HG02973 (cell line): Measurements from ENCODE around the gene E2F6.
"Not testable (repeated sequence)": the region's sequence is repeated elsewhere in the genome, so short reads cannot be mapped to it uniquely, and the experiment has no call there.

Source experiments
- ATAC-seq: cut with Tn5 transposase; IDR thresholded peaks from one replicate; pipeline ENCODE4 v1.9.1; 2021; ENCODE audit warnings: moderate library complexity; ENCODE audit not compliant: unreplicated experiment

E2F6 gene

GRCh38 chr2:11416186-11416585 is 49.8 kb downstream of the E2F6 start:
- no peak for ATAC-seq

DNA sequence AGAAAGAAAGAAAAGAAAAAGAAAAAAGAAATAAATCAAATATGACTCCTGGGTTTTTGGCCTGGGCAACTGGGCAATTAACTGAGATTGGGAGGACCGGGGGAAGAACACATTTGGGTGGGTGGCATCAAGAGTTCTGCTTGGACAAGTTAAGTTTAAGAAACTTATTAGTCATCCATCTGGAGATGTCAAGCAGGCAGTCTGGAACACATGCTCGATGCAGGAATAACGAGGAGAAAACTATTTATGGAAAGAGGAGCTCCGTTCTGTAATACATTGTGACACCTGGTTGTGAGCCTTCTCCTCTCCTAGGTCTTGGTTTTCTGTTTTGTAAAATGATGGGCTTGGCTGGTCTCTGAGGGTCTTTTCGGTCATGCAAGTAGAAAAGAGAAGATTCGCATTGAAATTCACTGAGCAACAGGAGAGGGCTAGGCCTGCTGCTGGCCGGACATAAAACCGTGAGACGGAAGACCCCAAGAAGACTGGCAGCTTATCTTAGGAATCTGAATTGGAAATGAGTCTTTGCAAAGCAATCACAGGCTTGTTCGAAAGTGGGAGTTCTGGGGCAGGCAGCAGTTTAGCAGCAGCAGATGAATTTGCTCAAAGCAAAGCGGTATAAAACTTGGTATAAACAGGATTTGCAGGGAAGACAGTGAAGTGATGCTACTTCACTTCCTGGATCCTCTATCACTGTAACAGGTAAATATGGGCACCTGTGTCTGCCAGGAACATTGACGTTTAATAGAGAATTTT is 51.4 kb downstream of the E2F6 start:
- ATAC-seq = no peak

- ATAC-seq = no peak
Measured at GRCh38 chr2:11412449-11412810, 53.5 kb downstream of the E2F6 start.

DNA sequence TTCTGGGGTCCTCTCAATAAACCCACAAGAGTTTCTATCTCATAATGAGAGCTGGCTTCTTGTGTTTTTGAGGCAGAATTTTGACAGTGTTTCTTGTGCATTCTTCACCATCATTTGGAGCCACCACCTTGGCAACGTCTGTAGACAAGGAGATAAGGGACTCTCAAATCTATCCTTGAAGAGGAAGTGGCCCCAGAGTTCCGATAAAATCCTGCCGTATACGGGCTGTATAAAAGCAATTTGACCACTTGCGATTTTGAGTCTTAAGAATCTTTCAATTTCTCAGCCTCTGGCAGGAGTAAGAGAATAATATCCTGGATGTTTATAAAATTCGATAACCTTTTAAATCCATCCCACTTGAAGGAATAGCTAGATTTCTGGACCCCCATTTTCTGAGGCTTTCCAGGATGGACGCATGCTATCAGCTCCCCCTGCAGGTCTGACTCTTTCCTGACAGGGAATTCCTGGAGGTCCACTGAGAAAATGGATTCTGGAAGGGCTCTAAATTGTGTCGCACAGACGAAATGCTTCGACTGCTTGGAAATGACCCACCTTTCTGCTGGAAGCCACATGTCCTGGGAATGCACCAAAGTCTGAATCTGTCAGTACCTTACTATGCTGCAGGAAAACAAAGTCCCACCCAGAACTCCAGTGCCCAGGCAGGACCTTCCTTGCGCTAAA is 54.1 kb downstream of the E2F6 start:
- ATAC-seq = no peak

GRCh38 chr2:11411244-11411643 is 54.7 kb downstream of the E2F6 start:
- no peak for ATAC-seq

DNA sequence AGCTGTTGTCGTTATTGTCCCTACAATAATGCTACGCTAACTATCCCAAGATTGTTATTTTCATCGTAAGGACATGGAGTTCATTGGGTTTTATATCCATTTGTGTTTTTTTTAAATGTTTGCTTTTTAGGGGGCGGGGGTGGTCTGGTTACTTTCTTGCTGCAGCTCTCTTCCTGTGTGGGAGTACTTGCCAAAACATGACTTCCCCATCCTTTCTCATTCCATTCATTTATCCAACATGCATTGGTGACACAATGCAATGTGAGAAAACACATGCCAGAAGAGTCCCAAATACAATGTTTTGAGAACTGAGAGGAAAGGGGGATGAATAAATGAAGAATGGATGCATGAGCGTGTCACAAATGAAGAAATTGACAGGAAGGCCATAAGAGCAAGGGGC is 55.9 kb downstream of the E2F6 start:
- no peak for ATAC-seq

DNA sequence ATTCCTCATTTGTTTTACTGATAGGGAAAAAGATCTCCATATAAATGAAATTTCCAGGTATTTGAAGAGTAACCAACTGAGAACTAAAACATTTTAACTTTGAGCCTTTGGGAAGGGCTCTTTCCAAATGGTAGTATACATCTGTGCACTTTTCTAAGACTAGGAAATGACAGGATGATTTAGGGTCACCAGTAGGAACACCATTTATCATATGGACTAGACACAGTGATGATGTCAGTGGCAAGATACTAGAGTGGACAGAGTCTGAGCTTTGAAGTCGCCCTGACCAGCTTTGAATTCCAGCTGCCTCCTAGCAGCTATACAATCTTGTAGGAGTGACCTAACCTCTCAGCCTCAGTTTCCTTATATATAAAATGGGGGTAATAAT is 56.4 kb downstream of the E2F6 start:
- ATAC-seq = no peak

DNA sequence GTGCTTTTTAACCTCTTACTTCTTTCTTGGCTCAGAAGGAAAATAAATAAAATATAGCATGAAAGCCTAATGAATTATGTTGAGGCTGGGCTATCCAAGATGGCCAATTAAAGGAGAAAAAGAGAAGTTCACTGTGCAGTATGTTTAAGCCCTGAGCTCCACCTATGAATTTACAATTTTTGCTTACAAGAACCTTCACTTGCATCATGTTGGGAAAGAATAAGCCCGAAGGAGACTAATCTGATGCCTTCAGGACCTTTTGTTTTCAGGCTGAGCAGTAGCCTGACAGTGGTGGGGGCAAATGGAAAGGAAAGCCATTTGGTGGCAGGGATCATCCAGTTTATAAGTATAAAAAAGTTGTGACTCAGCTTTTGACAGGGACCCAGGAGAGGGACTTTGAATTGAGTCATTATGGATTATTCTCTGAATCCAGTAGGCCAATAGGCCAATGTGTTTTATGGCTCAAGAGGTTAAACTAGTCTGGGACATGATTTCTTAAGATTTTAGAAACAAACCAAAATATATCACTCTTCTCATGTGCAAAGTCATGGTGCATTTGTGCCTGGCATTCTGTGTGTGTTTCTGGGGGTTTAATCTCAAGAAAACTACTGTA is 56.9 kb downstream of the E2F6 start:
- no peak for ATAC-seq

- ATAC-seq = no peak
Measured at GRCh38 chr2:11407413-11407812, 58.5 kb downstream of the E2F6 start.

DNA sequence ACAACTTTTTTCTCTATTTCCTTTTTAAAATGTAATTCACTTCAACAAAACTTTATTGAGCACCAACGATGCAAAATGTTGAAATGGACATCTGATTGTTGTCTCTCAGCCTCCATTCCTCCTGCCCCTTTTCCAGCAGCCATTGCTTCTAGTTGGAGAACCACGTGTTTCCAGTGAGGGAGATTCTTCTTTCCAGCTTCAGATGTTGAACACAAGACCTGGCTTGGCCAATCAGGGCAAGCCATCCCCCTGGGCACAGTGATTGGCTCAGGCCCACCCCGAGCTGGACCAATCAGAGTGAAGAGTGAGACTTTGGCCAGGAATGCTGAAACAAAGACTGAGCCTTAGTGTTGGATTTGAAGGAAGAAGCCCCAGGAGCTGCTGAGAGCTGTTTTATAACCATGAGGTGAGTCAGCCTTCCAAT is 59.0 kb downstream of the E2F6 start:
- ATAC-seq = no peak

DNA sequence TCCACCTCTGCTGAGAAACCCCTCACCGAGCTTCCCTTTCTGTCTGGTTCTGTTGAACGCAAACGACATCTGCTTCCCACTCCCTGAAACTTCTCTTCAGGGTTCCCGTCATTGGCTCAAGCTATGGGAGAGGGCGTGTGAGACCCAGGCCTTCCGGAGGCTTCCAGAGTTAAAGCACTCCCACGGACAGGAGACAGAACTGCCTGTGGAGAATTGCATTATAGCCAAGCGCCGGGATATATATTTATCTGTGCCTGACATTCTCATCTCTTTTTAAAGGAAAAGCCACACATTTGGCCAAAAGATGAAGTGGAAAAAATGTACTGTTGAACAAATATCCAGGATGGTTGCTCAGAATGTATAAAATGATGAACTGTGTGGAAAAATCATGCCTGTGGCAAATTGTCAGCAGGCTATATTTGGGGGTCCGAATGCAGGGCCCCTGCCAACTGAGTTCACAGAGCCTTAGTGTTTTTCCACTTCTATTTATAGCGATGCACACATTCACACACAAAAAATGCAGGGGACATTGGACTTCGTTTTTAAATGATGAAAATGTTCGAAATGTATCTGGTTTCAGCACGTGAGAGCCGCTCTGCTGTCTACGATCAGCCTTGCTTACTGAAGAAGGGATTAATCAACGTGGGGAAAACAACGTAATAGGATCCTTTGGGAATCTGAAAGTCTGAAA is 59.5 kb downstream of the E2F6 start:
- no peak for ATAC-seq

- no peak for ATAC-seq
Measured at GRCh38 chr2:11405599-11406266, 60.2 kb downstream of the E2F6 start.

- ATAC-seq = not testable (repeated sequence)
Measured at GRCh38 chr2:11405074-11405406, 60.9 kb downstream of the E2F6 start.

GRCh38 chr2:11404376-11405073 is 61.4 kb downstream of the E2F6 start:
- no peak for ATAC-seq

GRCh38 chr2:11402436-11402835 is 63.5 kb downstream of the E2F6 start:
- ATAC-seq = no peak

DNA sequence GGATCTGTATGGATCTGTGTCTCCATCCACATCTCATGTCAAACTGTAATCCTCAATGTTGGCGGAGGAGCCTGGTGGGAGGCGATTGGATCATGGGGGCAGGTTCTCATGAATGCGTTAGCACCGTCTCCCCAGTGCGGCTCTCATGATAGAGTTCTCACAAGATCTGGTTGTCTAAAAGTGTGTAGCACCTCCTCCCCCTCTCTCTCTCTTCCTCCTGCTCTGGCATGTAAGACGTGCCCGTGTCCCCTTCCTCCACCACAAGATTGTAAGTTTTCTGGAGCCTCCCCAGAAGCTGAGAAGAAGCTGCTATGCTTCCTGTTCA is 66.6 kb downstream of the E2F6 start:
- ATAC-seq = no peak

DNA sequence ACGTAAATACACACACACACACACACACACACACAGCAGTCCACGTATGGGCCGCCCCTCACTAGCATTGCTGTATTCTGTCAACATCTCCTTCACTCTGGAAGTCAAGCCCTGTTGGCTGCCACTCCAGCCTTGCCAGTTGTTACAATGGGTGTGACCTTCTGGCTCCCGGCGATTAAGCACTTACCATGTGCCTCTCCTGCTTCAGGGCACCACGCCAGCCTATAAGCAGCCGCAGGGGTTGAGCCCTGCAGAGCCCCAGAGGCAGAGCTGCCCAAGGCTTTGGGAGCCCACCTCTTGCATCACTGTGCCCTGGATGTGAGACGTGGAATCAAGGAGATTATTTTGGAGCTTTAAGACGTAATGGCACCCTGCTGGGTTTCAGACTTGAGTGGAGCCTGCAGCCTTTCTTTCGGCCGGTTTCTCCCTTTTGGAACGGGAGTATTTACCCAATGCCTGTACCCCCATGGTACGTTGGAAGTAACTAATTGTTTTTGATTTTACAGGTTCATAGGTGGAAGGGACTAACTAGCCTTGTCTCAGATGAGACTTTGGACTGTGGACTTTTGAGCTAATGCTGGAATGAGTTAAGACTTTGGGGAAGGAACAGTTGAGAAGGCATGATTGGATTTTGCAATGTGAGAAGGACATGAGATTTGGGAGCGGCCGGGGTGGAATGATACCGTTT is 67.1 kb downstream of the E2F6 start:
- no peak for ATAC-seq

- no peak for ATAC-seq
Measured at GRCh38 chr2:11397513-11397912, 68.4 kb downstream of the E2F6 start.

DNA sequence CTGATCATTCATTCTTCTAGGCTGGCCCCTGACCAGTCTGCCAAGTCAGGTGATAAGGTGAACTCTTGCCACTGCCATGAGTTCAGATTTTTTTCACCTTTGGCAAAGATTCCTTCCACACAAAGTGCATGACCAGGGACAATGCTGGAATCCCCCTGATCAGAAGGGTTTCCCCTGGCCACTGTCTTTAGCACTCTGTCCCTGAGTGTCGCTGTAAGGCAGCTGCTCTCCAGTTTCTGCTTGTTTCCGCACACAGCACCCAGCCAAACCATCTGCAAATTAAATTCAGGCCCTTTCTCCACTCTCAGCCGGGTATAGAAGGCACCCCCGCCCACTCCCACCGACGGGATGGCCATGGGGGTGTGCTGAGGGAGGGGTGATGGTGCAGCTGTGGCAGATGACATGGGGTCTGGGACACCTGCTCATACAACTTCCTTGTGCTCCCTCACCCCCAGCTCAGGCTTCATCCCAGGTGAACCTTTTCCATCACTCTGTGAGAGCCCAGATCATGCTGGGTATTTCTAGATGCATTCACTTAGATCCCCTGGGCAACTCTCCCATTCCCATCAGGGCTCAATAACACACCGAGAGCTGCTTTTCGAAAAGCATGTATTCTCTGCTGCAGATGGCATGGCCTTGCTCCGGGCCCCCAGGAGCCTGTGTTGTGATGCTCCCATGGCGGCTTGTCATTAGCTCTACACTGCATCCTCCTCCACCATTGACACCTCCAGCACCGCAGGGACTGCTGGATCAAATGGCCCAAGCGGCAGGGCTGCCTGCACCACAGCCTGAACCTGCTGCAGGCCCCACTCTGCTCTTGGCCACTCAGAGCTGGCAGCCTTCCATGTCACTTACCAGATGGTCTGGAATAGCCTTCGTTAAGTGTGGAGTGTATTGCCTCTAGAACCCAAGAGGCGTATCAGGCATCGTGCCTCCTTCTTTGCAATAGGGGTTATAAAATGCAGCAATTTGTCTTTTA is 69.2 kb downstream of the E2F6 start:
- ATAC-seq = no peak
